SJCRH30 (cell line): ENCODE measurements around the gene SLC35B2. TPM values are rescaled to one million over a fixed set of nuclear protein-coding genes. Genes with fewer than 3 reads are reported as not detected.

Source experiments
- DNase-seq, 2 experiments: peaks; one replicate each; pipeline ENCODE4 v3.0.0-alpha.2; 2015 to 2020
- H3K27ac ChIP-seq: fragments of 250-450 bp; sonication (Bioruptor Pico); 2 replicates; pipeline ENCODE4 v1.5.1; 2020; ENCODE audit warnings: mild to moderate bottlenecking, moderate library complexity
- H3K27me3 ChIP-seq: fragments of 250-450 bp; sonication (Bioruptor Pico); 2 replicates; pipeline ENCODE4 v1.5.1; 2020; ENCODE audit warnings: mild to moderate bottlenecking, moderate library complexity
- H3K36me3 ChIP-seq: fragments of 250-450 bp; sonication (Bioruptor Pico); 2 replicates; pipeline ENCODE4 v1.5.1; 2020; ENCODE audit warnings: mild to moderate bottlenecking, moderate library complexity
- H3K4me1 ChIP-seq: fragments of 250-450 bp; sonication (Bioruptor Pico); 2 replicates; pipeline ENCODE4 v1.5.1; 2020; ENCODE audit warnings: mild to moderate bottlenecking, moderate library complexity
- H3K4me3 ChIP-seq: fragments of 250-450 bp; sonication (Bioruptor Pico); 2 replicates; pipeline ENCODE4 v1.5.1; 2020; ENCODE audit warnings: mild to moderate bottlenecking, moderate library complexity
- H3K9me3 ChIP-seq: fragments of 250-450 bp; sonication (Bioruptor Pico); replicated peaks from 2 replicates; pipeline ENCODE4 v1.5.1; 2020; ENCODE audit warnings: mild to moderate bottlenecking, moderate library complexity
- total RNA-seq: library from RNA; depleted of rRNA; stranded (reverse); fragments of >200 nt; shearing (Covaris generic); gene quantifications from 2 replicates; pipeline ENCODE4 v1.2.3, GENCODE V29; 2014

The SLC35B2 gene
- total RNA-seq, 1 experiment from 2014 or later: 27.8 TPM

DNA sequence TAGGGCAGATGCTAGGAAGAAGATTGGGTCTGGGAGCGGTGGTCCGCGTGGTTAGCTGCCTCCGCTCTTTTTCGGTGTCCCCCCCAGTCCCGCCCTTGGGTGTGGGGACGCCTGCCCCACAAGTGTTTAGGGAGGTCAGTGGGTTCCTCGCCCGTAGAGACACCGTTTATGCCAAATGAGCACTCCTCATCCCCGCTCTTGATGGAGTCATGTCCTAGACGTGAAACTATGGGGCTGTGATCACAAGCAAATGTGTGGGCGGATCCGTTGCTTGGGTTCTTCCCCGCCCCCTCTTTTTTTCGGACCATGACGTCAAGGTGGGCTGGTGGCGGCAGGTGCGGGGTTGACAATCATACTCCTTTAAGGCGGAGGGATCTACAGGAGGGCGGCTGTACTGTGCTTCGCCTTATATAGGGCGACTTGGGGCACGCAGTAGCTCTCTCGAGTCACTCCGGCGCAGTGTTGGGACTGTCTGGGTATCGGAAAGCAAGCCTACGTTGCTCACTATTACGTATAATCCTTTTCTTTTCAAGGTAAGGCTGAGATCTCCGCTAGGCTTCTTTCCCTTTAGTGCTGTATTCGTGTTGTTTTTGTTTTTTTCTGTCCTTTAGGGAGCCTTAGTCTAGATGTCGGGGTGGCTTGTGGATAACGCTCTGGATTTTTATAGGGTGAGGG, 10.5 kb downstream of the SLC35B2 start, which contains the start of gene HSP90AB1:
Gene HSP90AB1 (plus strand): TSS at position 439 of the 675 bp plus-strand sequence. CDS start 1,529 bp downstream, outside the sequence.
- Histone ChIP-seq H3K36me3 (peaks cover 44% of the 10 kb centered on the region), H3K4me1 (no peaks in the 10 kb centered on the region; the same call in none of the 2 replicates), H3K27me3 (no peaks in the 10 kb centered on the region), H3K4me3 (peak within 1 kb of the TSS; percentile 93), H3K27ac (peak within 1 kb of the TSS; percentile 84), H3K9me3 (no peaks in the 10 kb centered on the region)
- DNase-seq: peak; percentile 95 to 97

- Histone ChIP-seq H3K4me3 (peak overlapping the region; percentile 93), H3K27ac (peak overlapping the region; percentile 84), H3K27me3 (no peaks in the 10 kb centered on the region), H3K36me3 (peaks cover 37% of the 10 kb centered on the region), H3K9me3 (no peaks in the 10 kb centered on the region), H3K4me1 (no peaks in the 10 kb centered on the region; the same call in none of the 2 replicates)
- DNase-seq: peak; percentile 82
Measured at GRCh38 chr6:44245912-44246662, 11.2 kb downstream of the SLC35B2 start.

DNA sequence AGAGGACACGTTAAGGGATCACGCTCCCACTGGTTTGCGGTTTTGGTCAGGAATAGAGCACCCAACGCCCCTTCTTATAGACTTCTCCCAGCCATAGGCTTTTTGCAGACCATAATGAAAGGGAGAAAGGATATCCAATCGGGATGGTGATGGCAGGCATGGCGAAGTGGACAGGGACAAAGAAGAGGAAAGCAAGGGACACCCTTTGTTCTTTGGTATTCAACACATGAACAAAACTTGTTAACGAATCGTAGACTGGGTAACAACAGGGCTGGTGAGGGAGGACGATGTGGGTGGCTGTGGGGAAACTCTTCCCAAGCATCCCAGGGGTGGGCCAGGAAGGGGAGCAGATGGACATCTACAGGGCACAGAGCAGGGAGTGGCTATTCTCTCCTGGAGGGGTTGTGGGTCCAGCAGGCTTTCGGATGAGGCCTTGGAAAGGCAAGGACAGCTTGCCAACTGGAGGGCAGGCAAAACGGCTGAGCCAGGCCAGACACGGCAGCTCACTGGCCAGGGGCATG, 11.9 kb downstream of the SLC35B2 start:
- Histone ChIP-seq H3K4me1 (no peaks in the 10 kb centered on the region; the same call in none of the 2 replicates), H3K4me3 (peak overlapping the region; percentile 93), H3K36me3 (peaks cover 31% of the 10 kb centered on the region), H3K27ac (no peak overlapping the region), H3K27me3 (no peaks in the 10 kb centered on the region), H3K9me3 (no peaks in the 10 kb centered on the region)
- DNase-seq: no peak

GRCh38 chr6:44243345-44243744, 14.0 kb downstream of the SLC35B2 start:
- Histone ChIP-seq H3K4me3 (no peak overlapping the region), H3K36me3 (peaks cover 9% of the 10 kb centered on the region), H3K27me3 (no peaks in the 10 kb centered on the region), H3K9me3 (no peaks in the 10 kb centered on the region), H3K4me1 (no peaks in the 10 kb centered on the region; the same call in 1 of the 2 replicates), H3K27ac (no peak overlapping the region)
- no peak for DNase-seq

GRCh38 chr6:44238687-44239350, 18.5 kb downstream of the SLC35B2 start:
- Histone ChIP-seq H3K9me3 (no peaks in the 10 kb centered on the region), H3K27me3 (no peaks in the 10 kb centered on the region), H3K27ac (no peak overlapping the region), H3K4me1 (peaks cover 6% of the 10 kb centered on the region), H3K36me3 (peaks cover 7% of the 10 kb centered on the region; the same call in 1 of the 2 replicates), H3K4me3 (no peak overlapping the region)
- DNase-seq: no peak

DNA sequence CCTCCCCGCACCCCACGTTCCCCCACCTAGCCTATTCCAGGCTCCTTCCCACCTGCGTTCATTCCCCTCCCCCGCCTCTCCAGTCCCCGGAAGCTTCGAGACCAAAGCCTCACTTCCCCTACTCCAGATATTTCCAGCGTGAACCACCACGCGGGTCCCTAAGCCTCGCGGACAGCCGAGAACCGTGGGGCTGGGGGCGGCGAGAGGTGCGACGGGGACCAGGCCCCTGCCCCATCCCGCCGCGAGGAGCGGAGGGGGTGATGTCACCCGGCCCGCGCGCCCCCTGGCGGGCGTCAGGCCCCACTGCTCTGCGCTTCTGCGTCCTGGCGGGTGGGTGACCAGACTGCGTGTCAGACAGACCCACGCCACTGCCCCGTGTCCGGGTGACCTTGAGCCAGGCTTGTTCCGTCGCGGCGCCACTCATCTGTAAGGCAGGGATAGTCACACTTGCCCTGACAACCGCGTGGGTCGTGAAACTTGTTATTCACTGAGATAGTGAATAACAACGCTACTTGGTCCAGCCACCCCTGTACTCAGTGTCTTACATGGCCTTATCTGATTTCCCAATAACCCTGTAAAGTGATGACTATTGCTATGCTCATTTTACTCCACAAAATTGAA, 19.4 kb downstream of the SLC35B2 start:
- H3K27ac ChIP-seq: peak overlapping the region; percentile 75
- H3K4me3 ChIP-seq: peak overlapping the region; percentile 55
- DNase-seq: peak; percentile 70 to 79
- no peaks in the 10 kb centered on the region for H3K9me3 ChIP-seq
- H3K36me3 ChIP-seq: peaks cover 10% of the 10 kb centered on the region; the same call in 1 of the 2 replicates
- H3K27me3 ChIP-seq: no peaks in the 10 kb centered on the region
- peaks cover 6% of the 10 kb centered on the region for H3K4me1 ChIP-seq

DNA sequence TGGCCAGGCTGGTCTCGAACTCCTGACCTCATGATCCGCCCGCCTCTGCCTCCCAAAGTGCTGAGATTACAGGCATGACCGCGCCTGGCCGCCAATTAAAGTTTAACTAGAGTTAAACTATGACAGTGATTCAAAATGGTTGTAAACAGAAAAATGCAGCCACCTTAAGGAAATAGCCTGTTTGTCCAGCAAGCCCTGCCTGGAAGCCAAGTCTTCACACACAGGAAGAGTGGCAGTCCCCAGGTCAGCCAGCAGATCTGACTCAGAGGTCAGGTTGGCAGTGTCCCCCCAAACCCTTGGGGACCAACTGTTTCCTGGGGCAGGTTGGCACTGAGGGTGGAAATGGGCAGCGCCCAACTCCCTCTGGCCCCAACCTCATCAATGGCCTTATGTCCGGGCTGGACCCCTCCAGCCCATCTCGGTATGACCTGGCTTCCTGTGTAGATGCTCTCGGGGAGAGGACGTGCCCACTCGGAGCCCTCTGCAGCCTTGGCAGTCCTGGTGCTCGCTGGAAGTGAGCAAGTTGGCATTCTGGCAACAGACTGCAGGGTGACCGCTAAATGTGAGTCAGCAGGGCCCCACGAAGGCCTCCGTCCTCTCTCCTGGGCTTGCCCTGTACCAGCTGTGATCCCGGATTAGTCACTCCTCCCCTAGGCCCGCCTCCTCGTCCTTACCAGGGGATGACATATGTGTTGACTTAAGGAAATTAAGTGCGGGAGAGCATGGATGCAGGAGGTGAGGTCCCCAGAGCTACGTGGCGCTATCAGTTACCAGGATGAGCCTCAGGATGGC, 20.1 kb downstream of the SLC35B2 start:
- Histone ChIP-seq H3K27ac (peak overlapping the region; percentile 75), H3K27me3 (no peaks in the 10 kb centered on the region), H3K9me3 (no peaks in the 10 kb centered on the region), H3K36me3 (peaks cover 14% of the 10 kb centered on the region), H3K4me1 (peaks cover 6% of the 10 kb centered on the region), H3K4me3 (peak overlapping the region; percentile 55)
- peak; percentile 94 for DNase-seq

DNA sequence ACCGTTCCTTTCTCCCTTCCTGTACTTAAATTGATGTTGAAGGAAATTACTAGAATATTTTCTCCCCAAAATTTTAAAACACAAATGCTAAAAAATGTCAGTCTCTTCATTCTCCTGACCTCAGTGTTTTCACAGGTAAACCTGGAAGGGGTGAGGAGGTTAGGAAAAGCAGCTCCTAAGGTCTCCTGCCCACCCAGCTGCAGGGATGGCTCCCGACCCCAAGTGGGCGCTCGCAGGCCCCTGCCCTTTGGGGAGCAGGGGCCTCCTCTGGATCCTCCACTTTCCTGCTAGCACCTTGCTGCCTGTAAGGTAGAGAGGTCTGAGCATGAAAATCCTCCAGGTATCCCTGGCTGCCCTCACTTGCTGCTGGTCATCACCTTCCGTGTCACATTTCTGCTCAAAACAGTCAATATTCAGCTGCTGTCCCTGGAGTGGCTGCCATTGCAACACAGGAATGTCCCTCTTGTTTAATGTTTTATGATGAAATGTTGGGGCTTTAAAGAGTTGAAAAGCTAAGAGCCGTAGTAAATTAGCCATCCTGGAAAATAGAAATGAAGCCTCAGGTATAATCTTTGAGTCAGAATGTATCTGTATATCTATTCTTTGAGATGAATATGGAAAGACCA, 21.3 kb downstream of the SLC35B2 start:
- Histone ChIP-seq H3K4me3 (no peak overlapping the region), H3K27me3 (no peaks in the 10 kb centered on the region), H3K36me3 (peaks cover 19% of the 10 kb centered on the region), H3K27ac (no peak overlapping the region), H3K9me3 (no peaks in the 10 kb centered on the region), H3K4me1 (peaks cover 6% of the 10 kb centered on the region)
- DNase-seq: no peak

DNA sequence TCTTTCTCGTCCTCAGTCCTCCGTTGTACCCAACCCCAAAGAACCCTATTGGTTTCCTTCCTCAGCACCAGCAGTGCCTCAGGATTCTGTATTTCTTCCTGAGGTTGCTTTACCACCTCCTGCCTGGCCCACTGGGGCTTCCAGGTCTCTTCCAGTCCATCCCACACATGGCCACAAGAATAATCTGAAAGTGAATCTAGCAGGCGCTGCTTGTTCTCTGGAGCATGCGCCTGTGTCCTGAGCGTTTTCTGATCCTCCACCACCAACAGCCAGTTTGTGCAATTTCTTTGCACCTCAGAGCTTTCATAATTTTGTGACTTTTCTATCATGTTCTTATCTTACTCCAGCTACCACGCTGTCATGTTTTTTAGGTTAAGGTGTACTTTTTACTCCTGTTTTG, 22.1 kb downstream of the SLC35B2 start:
- H3K4me3 ChIP-seq: no peak overlapping the region
- DNase-seq: no peak
- peaks cover 23% of the 10 kb centered on the region for H3K36me3 ChIP-seq
- no peaks in the 10 kb centered on the region for H3K27me3 ChIP-seq
- no peak overlapping the region for H3K27ac ChIP-seq
- H3K9me3 ChIP-seq: no peaks in the 10 kb centered on the region
- peaks cover 6% of the 10 kb centered on the region for H3K4me1 ChIP-seq

GRCh38 chr6:44234101-44235025, 23.0 kb downstream of the SLC35B2 start:
- peak; percentile 54 to 68 for DNase-seq
- H3K4me3 ChIP-seq: no peak overlapping the region
- peaks cover 6% of the 10 kb centered on the region for H3K4me1 ChIP-seq
- H3K27ac ChIP-seq: no peak overlapping the region
- H3K36me3 ChIP-seq: peaks cover 26% of the 10 kb centered on the region
- H3K9me3 ChIP-seq: no peaks in the 10 kb centered on the region
- no peaks in the 10 kb centered on the region for H3K27me3 ChIP-seq

- H3K27ac ChIP-seq: no peak overlapping the region
- no peak for DNase-seq
- H3K9me3 ChIP-seq: no peaks in the 10 kb centered on the region
- H3K36me3 ChIP-seq: peaks cover 34% of the 10 kb centered on the region
- no peaks in the 10 kb centered on the region for H3K27me3 ChIP-seq
- H3K4me3 ChIP-seq: no peak overlapping the region
- peaks cover 6% of the 10 kb centered on the region for H3K4me1 ChIP-seq
Measured at GRCh38 chr6:44233567-44234100, 23.7 kb downstream of the SLC35B2 start.
